GM06990 (cell line): ENCODE data around the gene CDH26.
"Not testable (repeated sequence)": the region's sequence is repeated elsewhere in the genome, so short reads cannot be mapped to it uniquely, and the experiment has no call there.

Source experiments
- DNase-seq: peaks from one replicate; pipeline ENCODE4 v3.0.0-alpha.2; 2011; ENCODE audit not compliant: insufficient read length; ENCODE audit errors: extremely low read depth
- H3K27me3 ChIP-seq: replicated peaks from 2 replicates; pipeline ENCODE4 v1.6.0; 2011; ENCODE audit warnings: low read length; ENCODE audit not compliant: control insufficient read depth, insufficient read depth
- H3K36me3 ChIP-seq: 2 replicates; pipeline ENCODE4 v1.5.1; 2011; ENCODE audit warnings: low read length; ENCODE audit not compliant: control insufficient read depth, insufficient read depth
- H3K4me3 ChIP-seq: replicated peaks from 2 replicates; pipeline ENCODE4 v1.5.1; 2011; ENCODE audit warnings: low read depth, mild to moderate bottlenecking, control low read depth, low read length
- TF ChIP-seq, protein P1 (sequence below): IDR thresholded peaks from 2 replicates; pipeline ENCODE4 v1.5.1; 2011; ENCODE audit warnings: low read length, control low read depth, mild to moderate bottlenecking, inconsistent platforms; ENCODE audit not compliant: insufficient read depth, poor library complexity, severe bottlenecking

CDH26 gene

DNA sequence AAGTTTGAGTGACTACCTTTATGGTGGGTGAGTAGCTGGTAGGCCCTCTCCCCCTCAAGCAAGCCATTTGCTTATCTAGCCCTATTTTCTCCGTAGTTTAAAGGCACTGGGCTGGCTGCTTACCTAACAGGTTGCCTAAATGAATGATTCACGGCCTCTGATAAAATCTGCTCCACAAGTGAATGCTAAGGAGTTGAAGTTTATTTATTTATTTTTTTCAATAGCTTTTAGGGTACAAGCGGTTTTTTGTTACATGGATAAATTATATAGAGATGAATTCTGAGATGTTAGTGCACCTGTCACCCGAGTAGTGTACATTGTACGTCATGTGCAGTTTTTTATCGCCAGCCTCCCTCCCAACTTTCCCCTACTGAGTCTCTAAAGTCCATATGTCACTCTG is 8.3 kb upstream of the CDH26 start:
- no peak for DNase-seq
- TF ChIP-seq, protein P1, sequence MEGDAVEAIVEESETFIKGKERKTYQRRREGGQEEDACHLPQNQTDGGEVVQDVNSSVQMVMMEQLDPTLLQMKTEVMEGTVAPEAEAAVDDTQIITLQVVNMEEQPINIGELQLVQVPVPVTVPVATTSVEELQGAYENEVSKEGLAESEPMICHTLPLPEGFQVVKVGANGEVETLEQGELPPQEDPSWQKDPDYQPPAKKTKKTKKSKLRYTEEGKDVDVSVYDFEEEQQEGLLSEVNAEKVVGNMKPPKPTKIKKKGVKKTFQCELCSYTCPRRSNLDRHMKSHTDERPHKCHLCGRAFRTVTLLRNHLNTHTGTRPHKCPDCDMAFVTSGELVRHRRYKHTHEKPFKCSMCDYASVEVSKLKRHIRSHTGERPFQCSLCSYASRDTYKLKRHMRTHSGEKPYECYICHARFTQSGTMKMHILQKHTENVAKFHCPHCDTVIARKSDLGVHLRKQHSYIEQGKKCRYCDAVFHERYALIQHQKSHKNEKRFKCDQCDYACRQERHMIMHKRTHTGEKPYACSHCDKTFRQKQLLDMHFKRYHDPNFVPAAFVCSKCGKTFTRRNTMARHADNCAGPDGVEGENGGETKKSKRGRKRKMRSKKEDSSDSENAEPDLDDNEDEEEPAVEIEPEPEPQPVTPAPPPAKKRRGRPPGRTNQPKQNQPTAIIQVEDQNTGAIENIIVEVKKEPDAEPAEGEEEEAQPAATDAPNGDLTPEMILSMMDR: no peak
- Histone ChIP-seq H3K27me3 (no peaks in the 10 kb centered on the region), H3K36me3 (no peaks in the 10 kb centered on the region), H3K4me3 (no peak overlapping the region)

DNA sequence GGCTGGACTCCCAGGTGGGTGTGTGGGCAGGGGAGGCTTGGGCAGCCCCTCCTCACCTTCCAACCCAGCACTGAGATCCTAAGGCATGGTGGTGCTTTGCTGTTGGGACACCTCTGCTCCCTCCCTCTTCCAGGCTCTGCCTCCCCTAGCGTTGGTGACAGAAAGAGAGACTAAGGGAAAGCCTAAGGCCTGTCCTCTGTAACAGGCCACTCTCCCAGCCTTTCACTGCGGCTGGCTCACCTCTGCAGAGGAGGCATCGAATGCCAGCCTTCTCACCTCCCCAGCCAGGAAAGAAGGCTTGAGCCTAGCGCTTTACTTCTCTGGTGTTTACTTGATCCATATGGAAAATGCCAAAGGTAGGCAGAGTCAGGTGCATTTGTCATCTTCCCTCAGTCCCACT is 3.5 kb upstream of the CDH26 start:
- H3K27me3 ChIP-seq: no peaks in the 10 kb centered on the region
- H3K36me3 ChIP-seq: no peaks in the 10 kb centered on the region
- no peak overlapping the region for H3K4me3 ChIP-seq
- DNase-seq: no peak
- TF ChIP-seq, protein P1: no peak

DNA sequence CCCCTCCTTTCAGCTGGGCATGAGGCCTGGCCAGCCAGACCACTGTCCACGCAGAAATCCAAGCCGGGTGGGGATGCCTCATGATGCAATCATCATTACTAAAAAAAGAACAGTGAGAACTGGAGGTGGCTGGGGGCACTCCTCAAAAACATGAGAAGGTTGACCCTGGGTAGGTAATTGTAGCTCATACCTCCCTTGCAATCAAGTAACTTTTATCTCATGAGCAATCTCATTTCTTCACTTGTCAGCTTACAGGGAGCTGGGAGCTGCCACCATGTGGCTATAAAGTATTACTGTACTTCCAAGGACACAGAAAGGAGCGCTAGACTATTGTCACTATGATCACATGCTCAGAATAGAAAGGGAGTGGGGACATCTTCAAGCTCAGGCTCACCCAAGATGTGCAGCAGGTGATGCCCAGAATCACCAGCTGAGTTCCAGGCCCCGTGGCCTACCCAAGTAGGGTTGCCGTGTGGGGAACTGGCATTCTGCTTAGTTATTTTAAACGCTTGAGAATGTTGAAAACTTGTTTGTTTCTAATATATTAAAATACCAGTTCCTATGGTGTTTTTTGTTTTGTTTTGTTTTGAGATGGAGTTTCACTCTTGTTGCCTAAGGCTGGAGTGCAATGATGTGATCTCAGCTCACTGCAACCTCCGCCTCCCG is 3.0 kb upstream of the CDH26 start:
- no peak for DNase-seq

DNA sequence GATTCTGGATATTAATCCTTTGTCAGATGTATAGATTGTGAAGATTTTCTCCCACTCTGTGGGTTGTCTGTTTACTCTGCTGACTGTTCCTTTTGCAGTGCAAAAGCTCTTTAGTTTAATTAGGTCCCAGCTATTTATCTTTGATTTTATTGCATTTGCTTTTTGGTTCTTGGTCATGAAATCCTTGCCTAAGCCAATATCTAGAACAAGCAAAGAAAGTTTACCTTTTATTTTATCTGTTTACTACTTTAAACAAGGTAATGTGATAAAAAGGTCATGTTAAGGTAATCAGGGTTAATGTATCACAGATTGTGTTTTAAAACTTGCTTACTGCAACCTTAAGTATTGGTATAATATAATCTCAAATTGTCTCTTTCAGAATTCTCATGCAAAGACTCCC is 655 bp upstream of the CDH26 start:
- DNase-seq, H3K4me3 ChIP-seq, H3K27me3 ChIP-seq, H3K36me3 ChIP-seq: not testable (repeated sequence)

More for the DNA sequence above, 3.0 kb upstream of the CDH26 start:
- no peaks in the 10 kb centered on the region for H3K27me3 ChIP-seq
- TF ChIP-seq, protein P1: peak; percentile 11
- no peaks in the 10 kb centered on the region for H3K36me3 ChIP-seq
- no peak overlapping the region for H3K4me3 ChIP-seq

DNA sequence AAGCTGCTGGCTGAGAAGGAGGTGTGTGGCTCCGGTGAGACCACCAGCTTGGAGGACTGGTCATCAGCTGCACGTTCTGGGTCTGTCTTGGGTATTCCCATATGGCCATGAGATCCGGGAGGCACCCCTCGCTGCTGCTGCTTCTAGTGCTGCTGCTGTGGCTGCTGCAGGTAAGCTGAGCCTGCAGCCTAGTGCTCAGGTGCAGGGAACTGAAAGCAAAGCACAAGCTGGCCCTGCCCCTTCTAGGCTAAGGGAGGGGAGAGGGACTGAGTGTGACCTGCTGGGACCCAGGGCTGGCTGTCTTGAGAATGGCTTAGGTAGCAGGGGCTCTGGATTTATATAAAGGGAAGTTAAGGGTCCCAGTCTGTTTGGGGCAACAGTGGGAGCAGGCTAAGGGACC is 403 bp downstream of the CDH26 start:
- Histone ChIP-seq H3K36me3 (no peaks in the 10 kb centered on the region), H3K4me3 (no peak overlapping the region), H3K27me3 (no peaks in the 10 kb centered on the region)
- no peak for DNase-seq
- TF ChIP-seq, protein P1: no peak

DNA sequence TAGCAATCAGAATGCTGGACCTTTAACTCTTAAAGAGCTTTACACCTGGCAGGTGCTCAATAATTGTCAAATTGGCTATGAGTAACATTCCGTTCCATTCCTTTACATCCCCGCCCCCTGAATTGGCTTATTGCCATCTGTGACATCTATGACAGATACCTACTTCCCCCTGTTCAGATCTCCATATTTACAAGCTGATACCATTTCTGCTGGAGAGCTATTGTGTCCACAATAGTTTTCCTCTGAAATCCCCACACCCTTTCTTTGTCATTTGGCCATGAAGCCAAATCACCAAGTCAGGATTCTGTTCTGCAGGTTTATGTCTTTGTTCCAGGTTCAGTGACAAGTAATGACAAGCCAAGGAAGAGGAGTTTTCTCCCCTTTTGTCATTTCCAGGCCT is 3.2 kb downstream of the CDH26 start:
- Histone ChIP-seq H3K36me3 (no peaks in the 10 kb centered on the region), H3K4me3 (no peak overlapping the region), H3K27me3 (no peaks in the 10 kb centered on the region)
- TF ChIP-seq, protein P1: no peak
- no peak for DNase-seq
